K562 (cell line): ENCODE results near the gene LRCH1. TPM values are rescaled to one million over a fixed set of nuclear protein-coding genes. Genes with fewer than 3 reads are reported as not detected.

Experiments used
- ATAC-seq: fragments of 200-7000 bp; cut with Tn5 transposase; 3 replicates; pipeline ENCODE4 v1.9.1; 2020; ENCODE audit warnings: moderate library complexity
- BruUV-seq: library from RNA; stranded (reverse); fragments of 400-500 nt; replicated peaks from 2 replicates; lab custom pipeline; 2021; lab: Mats Ljungman, UMichigan
- CTCF ChIA-PET: fragments of 300-600 bp; formaldehyde crosslinking; extraction: SDS; loops from one replicate; lab custom pipeline; 2021; ENCODE audit warnings: low intra/inter-chr PET ratio; lab: Yijun Ruan, JAX
- POLR2A ChIA-PET: fragments of 300-600, 350-650 bp; sonication (Branson Sonifier 250); formaldehyde crosslinking; extraction: SDS; loops from one replicate; lab custom pipeline; 2021; ENCODE audit warnings: antibody characterized with exemption, inconsistent platforms; lab: Yijun Ruan, JAX
- DNase-seq, 4 experiments: peaks; one replicate each; pipeline versions ENCODE4 v3.0.0 to v3.0.0-alpha.2; 2011 to 2018; ENCODE audit warnings: low spot score in 3 of 4, mixed read lengths in 3 of 4; ENCODE audit errors: extremely low read depth in 1 of 4
- FAIRE-seq: peaks from 2 replicates; lab custom pipeline; 2011; peaks lifted over from hg19 to GRCh38; lab: Jason Lieb, UNC
- H2AFZ ChIP-seq: 2 replicates; pipeline ENCODE4 v1.6.0; 2011; ENCODE audit warnings: low read depth, low read length, control low read depth, inconsistent platforms
- H3K27ac ChIP-seq: fragments of 200-600 bp; 3 replicates; pipeline ENCODE4 v1.8.0; 2011; ENCODE audit warnings: low read depth, mild to moderate bottlenecking, control low read depth, inconsistent platforms, low read length, moderate library complexity, mixed read lengths; ENCODE audit errors: extremely low read depth
- H3K27me3 ChIP-seq, 2 experiments: fragments of 300-600 bp in 1 of 2; 2 replicates in 1 of 2; 3 replicates in 1 of 2; pipeline versions ENCODE4 v1.6.0 to v1.8.0; 2011; ENCODE audit warnings: inconsistent platforms in 2 of 2, low read length in 2 of 2, mild to moderate bottlenecking in 1 of 2, mixed read lengths in 1 of 2, moderate library complexity in 1 of 2; ENCODE audit not compliant: control insufficient read depth in 2 of 2, insufficient read depth in 2 of 2
- H3K36me3 ChIP-seq: fragments of 300-600 bp; 3 replicates; pipeline ENCODE4 v1.8.0; 2011; ENCODE audit warnings: mild to moderate bottlenecking, low read length, inconsistent platforms; ENCODE audit not compliant: control insufficient read depth, insufficient read depth
- H3K4me1 ChIP-seq, 2 experiments: fragments of 200-600 bp in 1 of 2; replicated peaks in 1 of 2; 2 replicates in 1 of 2; 3 replicates in 1 of 2; pipeline versions ENCODE4 v1.5.1 to v1.8.0; 2011; ENCODE audit warnings: inconsistent platforms in 2 of 2, low read length in 2 of 2, mild to moderate bottlenecking in 1 of 2, mixed read lengths in 1 of 2, moderate library complexity in 1 of 2; ENCODE audit not compliant: control insufficient read depth in 2 of 2, insufficient read depth in 2 of 2
- H3K4me2 ChIP-seq: 2 replicates; pipeline ENCODE4 v1.6.1; 2011; ENCODE audit warnings: low read length, control low read depth, inconsistent platforms, mixed read lengths; ENCODE audit not compliant: insufficient read depth
- H3K4me3 ChIP-seq: fragments of 200-600 bp; sonication (generic), shearing (Covaris generic); 2 replicates; pipeline ENCODE4 v1.5.1; 2016; ENCODE audit warnings: control low read depth, inconsistent platforms
- H3K79me2 ChIP-seq: fragments of 200-600 bp; 3 replicates; pipeline ENCODE4 v1.8.0; 2011; ENCODE audit warnings: low read length, inconsistent platforms; ENCODE audit not compliant: control insufficient read depth, insufficient read depth
- H3K9ac ChIP-seq, 2 experiments: 2 replicates each; pipeline versions ENCODE4 v1.6.0 to v1.6.1; 2011; ENCODE audit warnings: low read depth in 2 of 2, low read length in 2 of 2, control low read depth in 1 of 2, inconsistent platforms in 1 of 2, mild to moderate bottlenecking in 1 of 2, mixed read lengths in 1 of 2; ENCODE audit not compliant: insufficient read depth in 1 of 2
- H3K9me1 ChIP-seq: one replicate; pipeline ENCODE4 v1.6.0; 2011; ENCODE audit warnings: inconsistent platforms, mild to moderate bottlenecking, low read length, moderate library complexity; ENCODE audit not compliant: control insufficient read depth, insufficient read depth
- H3K9me3 ChIP-seq: replicated peaks from 2 replicates; pipeline ENCODE4 v1.5.1; 2011; ENCODE audit warnings: low read depth, low read length, inconsistent platforms; ENCODE audit not compliant: control insufficient read depth, insufficient read depth
- H4K20me1 ChIP-seq: replicated peaks from 2 replicates; pipeline ENCODE4 v1.6.1; 2011; ENCODE audit warnings: low read length, inconsistent platforms, mixed read lengths; ENCODE audit not compliant: control insufficient read depth, insufficient read depth
- HCFC1 ChIP-seq: IDR thresholded peaks from 2 replicates; pipeline ENCODE4 v1.6.1; 2012; ENCODE audit warnings: low read depth, low read length, improper control_type of control experiment
- KDM4B ChIP-seq, 2 experiments: fragments of 450-650 bp in 1 of 2; sonication (generic) in 1 of 2; IDR thresholded peaks; 2 replicates each; pipeline ENCODE4 v1.6.1; 2016 to 2017; ENCODE audit warnings: borderline replicate concordance in 2 of 2, antibody characterized with exemption in 1 of 2, low read depth in 1 of 2, mild to moderate bottlenecking in 1 of 2
- SRSF3 ChIP-seq: fragments of 200-400 bp; formaldehyde crosslinking; IDR thresholded peaks from 2 replicates; pipeline ENCODE4 v1.6.1; 2016; ENCODE audit warnings: mild to moderate bottlenecking, low read length, moderate library complexity; ENCODE audit not compliant: insufficient read depth
- ZKSCAN8 ChIP-seq: fragments of 200-800 bp; sonication (Bioruptor generic); IDR thresholded peaks from 2 replicates; pipeline ENCODE4 v1.6.1; 2016; ENCODE audit warnings: missing genetic modification characterization, missing compliant biosample characterization
- ZNF143 ChIP-seq: sonication (generic); formaldehyde crosslinking; IDR thresholded peaks from 2 replicates; pipeline ENCODE4 v1.9.0; 2022; ENCODE audit warnings: mild to moderate bottlenecking, missing genetic modification reagents
- ZNF445 ChIP-seq: fragments of 250-450 bp; sonication (Bioruptor Pico); IDR thresholded peaks from 2 replicates; pipeline ENCODE4 v1.4.0; 2020; ENCODE audit warnings: low read depth, mild to moderate bottlenecking, moderate library complexity
- WGBS: fragments of 100-300 bp; shearing (Covaris generic); methylation state at CpG from one replicate; pipeline ENCODE4 v1.1.6; 2016; ENCODE audit warnings: low coverage, mixed read lengths; ENCODE audit not compliant: insufficient coverage; ENCODE audit errors: missing lambda C conversion rate; 5-methylcytosine and 5-hydroxymethylcytosine counted together
- in situ Hi-C: fragments of 300-500 bp; cut with MboI; formaldehyde crosslinking; loops from 4 replicates; pipeline ENCODE4 v1.15.0; 2018; ENCODE audit warnings: inconsistent platforms, mixed read lengths
- intact Hi-C: fragments of 100-400 bp; cut with micrococcal nuclease; formaldehyde crosslinking; loops from 2 replicates; pipeline ENCODE4 v1.14.2; 2022
- polyA plus RNA-seq, 8 experiments: library from polyadenylated mRNA; depleted of rRNA in 4 of 8; stranded (reverse) in 5 of 8; unstranded in 3 of 8; fragments of >200 nt; fragmentation: Nextera tagmentation in 2 of 8; fragmentation: Illumina TruSeq in 1 of 8; extraction: Ambion mirVana in 2 of 8; extraction: Trizol in 1 of 8; gene quantifications; 2 replicates each; pipeline versions ENCODE4 v1.2.1 to v1.2.3, GENCODE V29; 2011 to 2014; ENCODE audit warnings: inconsistent platforms in 1 of 8, missing spikeins in 1 of 8
- total RNA-seq, 7 experiments: library from RNA; depleted of rRNA in 6 of 7; stranded (reverse); fragments of >200 nt in 6 of 7; fragmentation: Illumina TruSeq in 2 of 7; extraction: Trizol in 2 of 7; gene quantifications; 2 replicates each; pipeline versions ENCODE4 v1.2.1 to v1.2.3, GENCODE V29; 2011 to 2021; ENCODE audit warnings: low replicate concordance in 1 of 7

Gene LRCH1
- total and polyA plus RNA-seq, 9 of the 15 experiments (the other 6 are each of a cell fraction or from before 2014, with no cell fraction given): 1.1 to 6.8 (median 3.7) TPM

DNA sequence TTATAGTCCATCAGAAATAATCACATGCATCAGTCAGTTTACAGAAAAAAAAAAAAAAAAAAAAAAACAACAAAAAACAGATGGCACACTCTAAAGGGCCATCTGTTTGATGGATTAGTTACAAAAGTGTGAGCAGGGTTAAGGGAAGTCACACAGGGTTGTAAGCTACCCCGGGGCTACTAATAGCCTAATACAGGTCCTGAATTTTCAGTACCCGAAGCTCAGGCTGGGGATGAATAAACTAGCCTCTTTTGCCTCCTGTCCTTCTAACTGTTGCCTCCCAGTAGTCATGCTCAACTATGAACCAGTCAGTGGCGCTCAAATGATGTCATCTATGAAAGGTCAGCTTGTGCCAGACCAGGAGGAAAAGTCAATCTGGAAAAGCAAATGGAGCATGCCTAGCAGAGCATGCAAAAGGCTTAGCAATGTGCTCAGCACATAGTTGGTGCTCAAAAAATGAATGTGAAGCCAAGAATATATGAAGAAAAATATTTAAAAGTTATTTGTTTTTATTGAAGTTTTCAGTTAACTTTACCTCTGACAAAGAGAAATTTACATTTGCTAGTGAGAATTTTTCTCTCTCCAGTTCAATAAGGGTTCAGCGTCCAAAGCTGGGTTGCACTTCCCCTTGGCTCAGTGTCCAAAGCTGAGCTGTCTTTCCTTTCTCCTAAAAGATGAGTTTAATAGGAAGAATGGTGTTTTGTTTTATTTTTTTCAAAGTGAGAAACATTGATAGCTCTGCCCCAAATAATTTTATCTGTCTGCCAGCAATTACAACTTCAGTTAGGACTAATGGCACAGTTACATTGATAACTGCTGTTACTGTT, 30.8 kb upstream of the LRCH1 start:
- ChIA-PET POLR2A (interaction anchor here (0.6 kb wide), 1 partner anchor 132 kb away, joined by 3 read pairs; no protein-coding TSS in a partner anchor), CTCF (no interaction called here)
- DNase-seq: no peak
- Histone ChIP-seq H2AFZ (no peak overlapping the region), H3K9me1 (no peaks in the 10 kb centered on the region), H3K36me3 (no peaks in the 10 kb centered on the region), H3K4me3 (no peak overlapping the region), H3K4me1 (no peaks in the 10 kb centered on the region), H3K9ac (no peak overlapping the region), H4K20me1 (no peaks in the 10 kb centered on the region), H3K27me3 (peaks cover 2 to 12% of the 10 kb centered on the region in 2 experiments; a peak in 2 of 5 replicates), H3K79me2 (no peaks in the 10 kb centered on the region), H3K4me2 (no peak overlapping the region), H3K27ac (no peak overlapping the region), H3K9me3 (no peaks in the 10 kb centered on the region)
- no peak for FAIRE-seq
- 0% methylated on average over 4 of the region's 4 CpGs for WGBS
- BruUV-seq: no TSS peak
- intact Hi-C loops (no loop called here), in situ Hi-C loops (no loop called here)
- ATAC-seq: no peak
- no peak for TF ChIP-seq ZNF143 (CRISPR knock-in tag)
- TF ChIP-seq ZKSCAN8 (CRISPR knock-in tag): no peak
- no peak for TF ChIP-seq KDM4B (IDR thresholded peaks at IDR 0.05; ENCODE audit: borderline replicate concordance in 2 of 2, low read depth in 1 of 2)
- TF ChIP-seq ZNF445 (CRISPR knock-in tag): no peak
- TF ChIP-seq HCFC1: no peak
- no peak for TF ChIP-seq SRSF3
